Dendritic cell treated with granulocyte-macrophage colony-stimulating factor and Interleukin-4, amounts not matched to agents 40 ng/mL and 50 ng/mL, for 4 days (primary cell): ENCODE results near the gene ZNF441.
"Not testable (repeated sequence)": the region's sequence is repeated elsewhere in the genome, so short reads cannot be mapped to it uniquely, and the experiment has no call there.

Experiments
- H3K27ac Mint-ChIP-seq: one replicate; pipeline ENCODE4 v1.8.0; 2022; ENCODE audit warnings: mild to moderate bottlenecking, mixed read lengths
- H3K27me3 Mint-ChIP-seq: one replicate; pipeline ENCODE4 v1.8.0; 2022; ENCODE audit warnings: mild to moderate bottlenecking, mixed read lengths
- H3K36me3 Mint-ChIP-seq: one replicate; pipeline ENCODE4 v1.8.0; 2022; ENCODE audit warnings: low read depth, mixed read lengths
- H3K4me1 Mint-ChIP-seq: one replicate; pipeline ENCODE4 v1.8.0; 2022; ENCODE audit warnings: low read depth, mixed read lengths
- H3K4me3 Mint-ChIP-seq: one replicate; pipeline ENCODE4 v1.8.0; 2022; ENCODE audit warnings: mild to moderate bottlenecking, moderate library complexity, mixed read lengths
- H3K9me3 Mint-ChIP-seq: one replicate; pipeline ENCODE4 v1.8.0; 2022; ENCODE audit warnings: mixed read lengths
- intact Hi-C: fragments of 100-400 bp; cut with micrococcal nuclease; formaldehyde crosslinking; loops from one replicate; pipeline ENCODE4 v1.15.0; 2022

The ZNF441 gene

GRCh38 chr19:11754663-11755062 is 12.1 kb upstream of the ZNF441 start:
- Mint-ChIP-seq H3K27me3 (peaks cover 8% of the 10 kb centered on the region), H3K36me3 (no peaks in the 10 kb centered on the region), H3K27ac (no peak overlapping the region), H3K9me3 (peaks cover 65% of the 10 kb centered on the region), H3K4me3 (no peak overlapping the region), H3K4me1 (no peaks in the 10 kb centered on the region)
- intact Hi-C loops: loop anchor here (5.0 kb wide), 1 partner anchor 42 kb away; no protein-coding TSS in a partner anchor

GRCh38 chr19:11756965-11757364 is 9.8 kb upstream of the ZNF441 start:
- H3K27me3 Mint-ChIP-seq: peaks cover 6% of the 10 kb centered on the region
- intact Hi-C loops: no loop called here
- H3K4me1 Mint-ChIP-seq: no peaks in the 10 kb centered on the region
- H3K36me3 Mint-ChIP-seq: no peaks in the 10 kb centered on the region
- peaks cover 42% of the 10 kb centered on the region for H3K9me3 Mint-ChIP-seq
- no peak overlapping the region for H3K4me3 Mint-ChIP-seq
- no peak overlapping the region for H3K27ac Mint-ChIP-seq

GRCh38 chr19:11759805-11760204 is 7.0 kb upstream of the ZNF441 start:
- H3K4me3 Mint-ChIP-seq: no peak overlapping the region
- no peaks in the 10 kb centered on the region for H3K4me1 Mint-ChIP-seq
- H3K36me3 Mint-ChIP-seq: no peaks in the 10 kb centered on the region
- no peak overlapping the region for H3K27ac Mint-ChIP-seq
- intact Hi-C loops: loop anchor here (10.0 kb wide), 1 partner anchor 65 kb away; no protein-coding TSS in a partner anchor
- peaks cover 38% of the 10 kb centered on the region for H3K9me3 Mint-ChIP-seq
- peaks cover 4% of the 10 kb centered on the region for H3K27me3 Mint-ChIP-seq

GRCh38 chr19:11763117-11763516 is 3.7 kb upstream of the ZNF441 start:
- Mint-ChIP-seq H3K27ac (no peak overlapping the region), H3K9me3 (peaks cover 30% of the 10 kb centered on the region), H3K27me3 (peaks cover 11% of the 10 kb centered on the region), H3K36me3 (peaks cover 15% of the 10 kb centered on the region), H3K4me1 (peaks cover 7% of the 10 kb centered on the region), H3K4me3 (no peak overlapping the region)
- intact Hi-C loops: loop anchor here (10.0 kb wide), 1 partner anchor 68 kb away; no protein-coding TSS in a partner anchor

GRCh38 chr19:11763611-11764010 is 3.2 kb upstream of the ZNF441 start:
- intact Hi-C loops: loop anchor here (10.0 kb wide), 1 partner anchor 69 kb away; no protein-coding TSS in a partner anchor
- no peak overlapping the region for H3K4me3 Mint-ChIP-seq
- peaks cover 32% of the 10 kb centered on the region for H3K9me3 Mint-ChIP-seq
- peaks cover 16% of the 10 kb centered on the region for H3K36me3 Mint-ChIP-seq
- peaks cover 12% of the 10 kb centered on the region for H3K4me1 Mint-ChIP-seq
- H3K27me3 Mint-ChIP-seq: peaks cover 11% of the 10 kb centered on the region
- no peak overlapping the region for H3K27ac Mint-ChIP-seq

GRCh38 chr19:11767633-11768133 is 883 bp downstream of the ZNF441 start:
- Mint-ChIP-seq H3K9me3 (peaks cover 71% of the 10 kb centered on the region), H3K36me3 (peaks cover 50% of the 10 kb centered on the region), H3K4me1 (peaks cover 16% of the 10 kb centered on the region)

GRCh38 chr19:11769995-11770394 is 3.2 kb downstream of the ZNF441 start:
- peaks cover 60% of the 10 kb centered on the region for H3K36me3 Mint-ChIP-seq
- H3K4me3 Mint-ChIP-seq: no peak overlapping the region
- H3K4me1 Mint-ChIP-seq: peaks cover 16% of the 10 kb centered on the region
- intact Hi-C loops: loop anchor here (10.0 kb wide), 1 partner anchor 75 kb away; no protein-coding TSS in a partner anchor
- no peak overlapping the region for H3K27ac Mint-ChIP-seq
- peaks cover 5% of the 10 kb centered on the region for H3K27me3 Mint-ChIP-seq
- peaks cover 66% of the 10 kb centered on the region for H3K9me3 Mint-ChIP-seq

More at GRCh38 chr19:11767633-11768133, 883 bp downstream of the ZNF441 start:
- peak overlapping the region; percentile 95 for H3K27ac Mint-ChIP-seq
- peaks cover 11% of the 10 kb centered on the region for H3K27me3 Mint-ChIP-seq
- peak overlapping the region; percentile 96 for H3K4me3 Mint-ChIP-seq
- intact Hi-C loops: loop anchor here (10.0 kb wide), 1 partner anchor 73 kb away; no protein-coding TSS in a partner anchor

GRCh38 chr19:11771520-11771919 is 4.7 kb downstream of the ZNF441 start:
- Mint-ChIP-seq H3K9me3 (peaks cover 74% of the 10 kb centered on the region), H3K36me3 (peaks cover 68% of the 10 kb centered on the region)

GRCh38 chr19:11776669-11777068 is 9.9 kb downstream of the ZNF441 start:
- Mint-ChIP-seq H3K36me3 (peaks cover 81% of the 10 kb centered on the region), H3K9me3 (peaks cover 90% of the 10 kb centered on the region)
- H3K4me1 Mint-ChIP-seq, H3K4me3 Mint-ChIP-seq, H3K27me3 Mint-ChIP-seq, intact Hi-C loops, H3K27ac Mint-ChIP-seq: not testable (repeated sequence)

More at GRCh38 chr19:11771520-11771919, 4.7 kb downstream of the ZNF441 start:
- intact Hi-C loops, H3K27me3 Mint-ChIP-seq, H3K27ac Mint-ChIP-seq, H3K4me3 Mint-ChIP-seq: not testable (repeated sequence)
- peaks cover 16% of the 10 kb centered on the region for H3K4me1 Mint-ChIP-seq

GRCh38 chr19:11780431-11781020 is 13.7 kb downstream of the ZNF441 start:
- Mint-ChIP-seq H3K9me3 (peaks cover 91% of the 10 kb centered on the region), H3K4me1 (no peaks in the 10 kb centered on the region), H3K27me3 (no peaks in the 10 kb centered on the region), H3K4me3 (no peak overlapping the region), H3K27ac (no peak overlapping the region), H3K36me3 (peaks cover 87% of the 10 kb centered on the region)
- intact Hi-C loops: no loop called here

- Mint-ChIP-seq H3K4me3 (no peak overlapping the region), H3K27ac (no peak overlapping the region), H3K4me1 (no peaks in the 10 kb centered on the region), H3K9me3 (peaks cover 91% of the 10 kb centered on the region), H3K27me3 (no peaks in the 10 kb centered on the region), H3K36me3 (peaks cover 78% of the 10 kb centered on the region)
- intact Hi-C loops: no loop called here
Observed at GRCh38 chr19:11781295-11782057, 14.7 kb downstream of the ZNF441 start.

GRCh38 chr19:11783767-11784166 is 17.0 kb downstream of the ZNF441 start:
- H3K36me3 Mint-ChIP-seq: peaks cover 55% of the 10 kb centered on the region
- no peaks in the 10 kb centered on the region for H3K27me3 Mint-ChIP-seq
- H3K4me1 Mint-ChIP-seq: no peaks in the 10 kb centered on the region
- intact Hi-C loops: no loop called here
- H3K4me3 Mint-ChIP-seq: no peak overlapping the region
- no peak overlapping the region for H3K27ac Mint-ChIP-seq
- peaks cover 91% of the 10 kb centered on the region for H3K9me3 Mint-ChIP-seq

GRCh38 chr19:11784356-11784755 is 17.6 kb downstream of the ZNF441 start:
- H3K27ac Mint-ChIP-seq: no peak overlapping the region
- intact Hi-C loops: no loop called here
- no peaks in the 10 kb centered on the region for H3K4me1 Mint-ChIP-seq
- H3K36me3 Mint-ChIP-seq: peaks cover 49% of the 10 kb centered on the region
- no peaks in the 10 kb centered on the region for H3K27me3 Mint-ChIP-seq
- H3K9me3 Mint-ChIP-seq: peaks cover 93% of the 10 kb centered on the region
- no peak overlapping the region for H3K4me3 Mint-ChIP-seq

- Mint-ChIP-seq H3K9me3 (peaks cover 91% of the 10 kb centered on the region), H3K4me1 (no peaks in the 10 kb centered on the region), H3K27ac (no peak overlapping the region), H3K4me3 (no peak overlapping the region), H3K36me3 (peaks cover 26% of the 10 kb centered on the region), H3K27me3 (no peaks in the 10 kb centered on the region)
- intact Hi-C loops: no loop called here
Observed at GRCh38 chr19:11787536-11787935, 20.7 kb downstream of the ZNF441 start.
